Measurements from ENCODE around the gene F10. TPM values are rescaled to one million over a fixed set of nuclear protein-coding genes. Genes with fewer than 3 reads are reported as not detected.

The F10 gene
- total RNA-seq, 1 experiment from 2014 or later: 4.8 TPM

GRCh38 chr13:113120300-113121182 lies 2.1 kb upstream of the F10 start:
- Histone ChIP-seq H3K27ac (no peak overlapping the region), H3K36me3 (no peaks in the 10 kb centered on the region), H3K27me3 (replicated peaks) (no peaks in the 10 kb centered on the region), H3K4me3 (no peak overlapping the region), H3K9me3 (replicated peaks) (no peaks in the 10 kb centered on the region), H3K4me1 (replicated peaks) (peaks cover 6% of the 10 kb centered on the region; the same call in 1 of the 2 replicates)
- no peak for DNase-seq (ENCODE audit: low read depth in 1 of 2, low spot score in 2 of 2)

GRCh38 chr13:113121183-113121927 lies 1.2 kb upstream of the F10 start:
- no peak for DNase-seq (ENCODE audit: low read depth in 1 of 2, low spot score in 2 of 2)
- Histone ChIP-seq H3K27me3 (replicated peaks) (no peaks in the 10 kb centered on the region), H3K36me3 (no peaks in the 10 kb centered on the region), H3K9me3 (replicated peaks) (no peaks in the 10 kb centered on the region), H3K27ac (no peak overlapping the region), H3K4me3 (no peak overlapping the region), H3K4me1 (replicated peaks) (peaks cover 6% of the 10 kb centered on the region; the same call in 1 of the 2 replicates)

GRCh38 chr13:113121928-113122471 lies 599 bp upstream of the F10 start:
- no peak overlapping the region for H3K4me3 ChIP-seq
- peak in 1 of 2 experiments; percentile 36 for DNase-seq (ENCODE audit: low read depth in 1 of 2, low spot score in 2 of 2)
- H3K4me1 ChIP-seq (replicated peaks): peaks cover 6% of the 10 kb centered on the region; the same call in 1 of the 2 replicates
- no peaks in the 10 kb centered on the region for H3K36me3 ChIP-seq
- no peaks in the 10 kb centered on the region for H3K9me3 ChIP-seq (replicated peaks)
- H3K27me3 ChIP-seq (replicated peaks): no peaks in the 10 kb centered on the region
- H3K27ac ChIP-seq: no peak overlapping the region

GRCh38 chr13:113123226-113124201 lies 915 bp downstream of the F10 start:
- H3K9me3 ChIP-seq (replicated peaks): no peaks in the 10 kb centered on the region
- no peak overlapping the region for H3K4me3 ChIP-seq
- no peaks in the 10 kb centered on the region for H3K27me3 ChIP-seq (replicated peaks)
- H3K4me1 ChIP-seq (replicated peaks): peaks cover 6% of the 10 kb centered on the region; the same call in 1 of the 2 replicates
- H3K27ac ChIP-seq: no peak overlapping the region
- DNase-seq (ENCODE audit: low read depth in 1 of 2, low spot score in 2 of 2): peak in 1 of 2 experiments; percentile 42
- no peaks in the 10 kb centered on the region for H3K36me3 ChIP-seq

- no peaks in the 10 kb centered on the region for H3K9me3 ChIP-seq (replicated peaks)
- H3K27me3 ChIP-seq (replicated peaks): no peaks in the 10 kb centered on the region
- H3K4me3 ChIP-seq: no peak overlapping the region
- H3K4me1 ChIP-seq (replicated peaks): peaks cover 6% of the 10 kb centered on the region; the same call in 1 of the 2 replicates
- DNase-seq (ENCODE audit: low read depth in 1 of 2, low spot score in 2 of 2): peak in 1 of 2 experiments; percentile 38
- no peaks in the 10 kb centered on the region for H3K36me3 ChIP-seq
- H3K27ac ChIP-seq: no peak overlapping the region
These were observed 1.8 kb downstream of the F10 start for GRCh38 chr13:113124211-113124970.

GRCh38 chr13:113125506-113126264 lies 3.1 kb downstream of the F10 start:
- H3K4me3 ChIP-seq: no peak overlapping the region
- peak in 1 of 2 experiments; percentile 31 for DNase-seq (ENCODE audit: low read depth in 1 of 2, low spot score in 2 of 2)
- no peaks in the 10 kb centered on the region for H3K36me3 ChIP-seq
- no peaks in the 10 kb centered on the region for H3K27me3 ChIP-seq (replicated peaks)
- no peaks in the 10 kb centered on the region for H3K9me3 ChIP-seq (replicated peaks)
- H3K27ac ChIP-seq: no peak overlapping the region
- H3K4me1 ChIP-seq (replicated peaks): peaks cover 6% of the 10 kb centered on the region; the same call in 1 of the 2 replicates

- H3K4me1 ChIP-seq (replicated peaks): peaks cover 6% of the 10 kb centered on the region; the same call in 1 of the 2 replicates
- peak in 1 of 2 experiments; percentile 35 for DNase-seq (ENCODE audit: low read depth in 1 of 2, low spot score in 2 of 2)
- no peaks in the 10 kb centered on the region for H3K9me3 ChIP-seq (replicated peaks)
These were observed 3.9 kb downstream of the F10 start for GRCh38 chr13:113126265-113127150.

GRCh38 chr13:113129480-113129879 lies 6.9 kb downstream of the F10 start:
- no peak overlapping the region for H3K27ac ChIP-seq
- H3K36me3 ChIP-seq: no peaks in the 10 kb centered on the region
- H3K9me3 ChIP-seq (replicated peaks): no peaks in the 10 kb centered on the region
- DNase-seq (ENCODE audit: low read depth in 1 of 2, low spot score in 2 of 2): peak in 1 of 2 experiments; percentile 22
- no peaks in the 10 kb centered on the region for H3K4me1 ChIP-seq (replicated peaks)
- 0 out of 2 replicates have a peak, but pooled peaks cover 13% of the 10 kb centered on the region for H3K27me3 ChIP-seq (replicated peaks)
- no peak overlapping the region for H3K4me3 ChIP-seq

More at GRCh38 chr13:113126265-113127150, 3.9 kb downstream of the F10 start:
- Histone ChIP-seq H3K27ac (no peak overlapping the region), H3K27me3 (replicated peaks) (no peaks in the 10 kb centered on the region), H3K4me3 (no peak overlapping the region), H3K36me3 (no peaks in the 10 kb centered on the region)

- peak in 1 of 2 experiments; percentile 28 for DNase-seq (ENCODE audit: low read depth in 1 of 2, low spot score in 2 of 2)
- Histone ChIP-seq H3K27ac (no peak overlapping the region), H3K9me3 (replicated peaks) (no peaks in the 10 kb centered on the region), H3K4me3 (no peak overlapping the region), H3K4me1 (replicated peaks) (no peaks in the 10 kb centered on the region), H3K27me3 (replicated peaks) (0 out of 2 replicates have a peak, but pooled peaks cover 13% of the 10 kb centered on the region), H3K36me3 (no peaks in the 10 kb centered on the region)
These were observed 7.5 kb downstream of the F10 start for GRCh38 chr13:113129921-113130750.

GRCh38 chr13:113135281-113135760 lies 12.7 kb downstream of the F10 start:
- DNase-seq (ENCODE audit: low read depth in 1 of 2, low spot score in 2 of 2): no peak
- 0 out of 2 replicates have a peak, but pooled peaks cover 13% of the 10 kb centered on the region for H3K27me3 ChIP-seq (replicated peaks)
- H3K9me3 ChIP-seq (replicated peaks): no peaks in the 10 kb centered on the region
- no peak overlapping the region for H3K4me3 ChIP-seq
- no peaks in the 10 kb centered on the region for H3K4me1 ChIP-seq (replicated peaks)
- no peaks in the 10 kb centered on the region for H3K36me3 ChIP-seq
- no peak overlapping the region for H3K27ac ChIP-seq

Measured in SJSA1 (cell line).